GM21447 (cell line): Measurements from ENCODE around the gene FBXO10.

ENCODE experiments used
- ATAC-seq: cut with Tn5 transposase; IDR thresholded peaks from one replicate; pipeline ENCODE4 v1.9.1; 2021; ENCODE audit not compliant: unreplicated experiment

The FBXO10 gene

DNA sequence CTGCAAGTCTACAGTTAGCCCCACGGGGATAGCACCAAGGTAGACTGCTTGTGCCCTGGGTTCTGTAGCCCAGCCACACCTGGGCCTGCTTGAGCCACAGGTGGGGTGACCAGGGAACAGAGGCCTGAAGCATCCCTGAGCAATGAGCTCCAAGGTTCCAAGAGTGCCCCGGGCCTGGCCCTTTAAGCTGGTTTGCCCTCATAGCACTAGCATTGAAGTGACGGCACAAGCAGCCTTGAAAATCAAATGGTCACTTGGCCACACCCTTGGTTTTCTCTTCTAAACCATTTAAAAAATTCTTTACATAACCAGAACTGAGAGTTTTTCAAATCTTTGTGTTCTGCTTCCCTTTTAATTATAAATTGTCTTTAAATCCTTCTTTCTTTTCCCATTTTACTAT lies 24.7 kb downstream of the FBXO10 start:
- no peak for ATAC-seq

DNA sequence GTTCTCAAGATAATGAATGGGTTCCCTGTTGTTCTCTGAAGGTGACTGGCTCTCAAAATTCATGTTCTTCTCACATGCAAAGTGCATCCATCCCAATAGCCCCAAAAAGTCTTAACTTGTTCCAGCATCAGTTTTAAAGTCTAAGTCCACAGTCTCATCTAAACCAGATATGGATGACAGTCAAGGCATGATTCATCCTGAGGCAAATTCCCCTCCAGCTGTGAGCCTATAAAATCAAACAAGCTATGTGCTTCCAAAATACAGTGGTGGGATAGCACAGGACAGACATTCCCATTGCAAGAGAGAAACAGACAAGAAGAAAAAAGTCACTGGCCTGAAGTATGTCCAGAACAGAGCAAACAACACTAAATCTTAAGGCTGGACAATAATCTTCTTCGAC lies 25.4 kb downstream of the FBXO10 start:
- no peak for ATAC-seq

DNA sequence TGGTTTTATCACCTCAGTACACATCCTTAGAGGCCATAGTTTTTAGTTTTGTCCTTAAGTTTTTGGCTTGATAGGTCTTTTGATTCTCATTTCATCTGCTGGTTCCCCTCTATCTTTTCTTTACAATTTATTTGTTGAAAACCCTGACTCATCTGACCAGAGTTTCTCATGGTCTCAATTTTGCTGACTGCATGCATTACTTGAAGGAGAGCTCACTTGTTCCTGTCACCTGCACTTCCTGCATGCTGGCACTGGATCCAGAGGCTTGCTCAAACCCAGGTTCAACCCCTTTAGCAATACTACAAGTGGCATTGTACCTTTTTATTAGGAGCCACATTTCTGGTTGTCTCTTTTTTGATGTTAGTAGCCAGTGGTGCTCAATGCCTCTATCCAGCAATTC lies 26.7 kb downstream of the FBXO10 start:
- no peak for ATAC-seq

- ATAC-seq = no peak
These were observed 28.8 kb downstream of the FBXO10 start for GRCh38 chr9:37547328-37547878.

DNA sequence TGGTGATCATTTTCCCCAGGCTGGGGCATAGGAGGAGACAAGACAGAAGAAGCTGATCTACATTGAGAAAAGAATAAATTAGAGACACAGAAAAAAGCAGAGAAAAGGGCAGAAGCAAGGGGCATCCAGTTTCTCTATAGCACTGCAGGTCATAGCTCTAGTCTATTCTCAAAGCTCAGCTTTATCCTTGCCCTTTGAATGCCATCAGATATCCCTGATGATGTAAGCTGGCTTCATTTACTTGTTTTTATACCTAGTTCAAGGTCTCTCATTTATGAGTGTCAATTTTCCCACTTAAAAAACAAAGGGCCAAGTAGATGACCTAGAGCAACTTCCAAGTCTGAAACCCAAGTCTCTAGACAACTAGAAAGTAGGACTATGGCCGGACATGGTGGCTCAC lies 32.7 kb downstream of the FBXO10 start:
- ATAC-seq = no peak

DNA sequence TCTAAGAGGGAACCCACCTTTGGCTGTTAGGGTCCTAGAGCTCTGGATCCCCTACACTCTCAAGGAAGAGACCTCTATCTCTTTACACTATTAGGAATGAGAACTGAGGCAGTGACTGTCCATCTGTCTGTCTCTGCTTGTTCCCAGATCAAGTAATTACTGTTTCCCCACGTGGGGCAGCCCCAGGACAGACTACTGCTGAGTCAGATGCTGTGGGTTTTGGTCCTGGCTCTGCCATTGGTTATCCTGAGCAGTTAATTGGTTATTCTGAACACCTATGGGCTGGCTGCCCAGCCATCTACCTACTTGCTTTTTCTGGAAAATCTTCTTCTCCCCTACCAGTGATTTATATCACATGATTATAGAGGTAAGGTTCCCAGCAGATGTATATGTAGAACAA lies 33.3 kb downstream of the FBXO10 start:
- no peak for ATAC-seq

GRCh38 chr9:37542488-37542887 lies 33.7 kb downstream of the FBXO10 start:
- ATAC-seq = no peak

GRCh38 chr9:37541465-37541864 lies 34.7 kb downstream of the FBXO10 start:
- no peak for ATAC-seq

DNA sequence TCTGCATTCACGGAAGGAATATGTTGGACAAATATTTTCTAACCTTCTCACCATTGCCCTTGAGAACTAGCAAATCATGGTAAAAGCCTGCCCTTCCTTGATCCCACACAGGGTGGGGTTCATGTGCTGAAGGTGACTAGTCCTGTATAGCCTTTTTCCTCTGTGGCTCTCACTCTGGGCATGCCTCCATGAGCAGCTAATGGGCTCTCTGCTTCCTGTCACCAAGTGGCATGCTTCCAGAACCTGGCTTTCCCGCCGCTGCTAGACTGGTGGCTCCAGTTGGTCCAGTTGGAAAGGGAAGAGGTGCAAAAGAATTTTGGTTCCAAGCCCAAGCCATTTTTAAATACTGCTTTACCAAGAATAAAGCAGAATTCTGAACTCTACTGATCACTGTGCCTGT lies 35.5 kb downstream of the FBXO10 start:
- ATAC-seq = no peak

DNA sequence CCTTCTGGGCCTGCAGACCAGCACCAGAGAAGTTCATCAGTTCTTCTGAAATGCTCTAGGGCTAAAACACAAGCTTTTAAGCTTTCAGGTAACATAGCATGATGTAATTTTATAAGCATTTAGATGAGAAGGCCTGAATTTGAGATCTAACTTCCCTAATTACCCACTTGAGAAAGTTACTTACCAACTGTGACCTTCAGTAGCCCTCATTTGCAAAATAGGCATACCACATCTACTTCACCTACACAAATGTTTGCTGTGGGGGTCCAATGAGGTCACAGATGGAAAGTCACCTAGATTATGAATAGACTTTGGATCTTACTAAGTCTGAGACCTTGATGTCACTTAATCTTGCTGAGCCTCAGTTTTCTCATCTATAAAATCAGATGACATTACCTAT lies 36.5 kb downstream of the FBXO10 start:
- no peak for ATAC-seq

GRCh38 chr9:37538099-37538498 lies 38.1 kb downstream of the FBXO10 start:
- ATAC-seq = no peak

- no peak for ATAC-seq
These were observed 41.3 kb downstream of the FBXO10 start for GRCh38 chr9:37534901-37535300.

GRCh38 chr9:37534412-37534811 lies 41.8 kb downstream of the FBXO10 start:
- no peak for ATAC-seq

DNA sequence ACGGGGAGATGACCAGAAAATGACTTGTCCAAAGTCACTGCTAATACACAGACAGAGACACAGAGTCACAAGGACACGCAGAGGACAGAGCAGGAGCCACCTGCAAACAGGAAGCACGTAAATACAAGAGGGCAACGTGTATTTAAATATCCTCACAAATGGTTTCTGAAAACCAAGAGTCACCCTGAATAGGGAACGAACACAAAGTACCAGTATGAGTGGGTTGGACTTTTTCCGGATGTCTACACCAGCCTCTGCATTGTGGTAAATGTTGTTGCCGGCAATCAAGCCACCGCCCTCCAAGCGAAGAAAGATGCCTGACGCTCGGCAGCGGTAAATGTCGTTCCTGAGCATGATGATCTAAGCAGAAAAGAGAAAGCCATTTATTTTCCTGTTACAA lies 44.5 kb downstream of the FBXO10 start:
- ATAC-seq = peak; percentile 56

- peak; percentile 71 for ATAC-seq
These were observed 47.3 kb downstream of the FBXO10 start for GRCh38 chr9:37528652-37529471.

- ATAC-seq = no peak
These were observed 52.3 kb downstream of the FBXO10 start for GRCh38 chr9:37523916-37524315.

GRCh38 chr9:37522971-37523370 lies 53.2 kb downstream of the FBXO10 start:
- ATAC-seq = no peak

DNA sequence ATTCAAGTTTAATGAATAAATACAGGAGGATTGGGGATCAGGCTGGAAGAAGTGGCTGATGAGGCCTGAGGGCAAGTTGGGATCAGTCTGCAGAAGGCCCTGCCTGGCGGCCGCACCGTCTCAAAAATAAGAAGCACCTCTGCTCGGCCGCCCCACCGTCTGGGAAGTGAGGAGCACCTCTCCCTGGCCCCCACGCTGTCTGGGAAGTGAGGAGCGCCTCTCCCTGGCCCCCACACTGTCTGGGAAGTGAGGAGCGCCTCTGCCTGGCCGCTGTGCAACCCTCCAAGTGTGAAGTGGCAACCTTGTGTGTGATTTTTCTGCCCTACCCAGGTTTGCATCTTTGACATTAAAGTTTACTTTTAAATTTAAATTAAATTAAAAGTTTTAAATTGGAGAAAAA lies 55.1 kb downstream of the FBXO10 start:
- ATAC-seq = no peak

DNA sequence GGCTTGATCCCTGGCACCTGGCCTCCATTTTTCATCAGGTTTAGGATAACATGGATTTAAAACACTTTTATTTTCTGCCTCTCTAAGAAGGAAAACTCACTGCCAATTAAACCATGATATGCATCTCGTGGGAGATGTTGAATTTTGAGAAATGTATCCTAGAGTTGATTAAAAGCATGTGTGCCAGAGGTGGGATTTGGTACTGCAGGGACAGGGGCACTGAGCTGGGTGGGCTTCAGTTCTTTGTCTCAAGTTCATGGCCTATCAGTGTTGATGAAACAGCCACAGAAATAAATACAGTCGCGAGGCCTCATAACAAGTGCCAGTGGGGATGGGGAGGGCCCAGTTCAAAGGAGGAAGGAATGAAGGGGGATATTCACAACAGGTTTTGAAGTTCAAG lies 55.5 kb downstream of the FBXO10 start:
- ATAC-seq = no peak

- ATAC-seq = no peak
These were observed 58.3 kb downstream of the FBXO10 start for GRCh38 chr9:37517923-37518322.

GRCh38 chr9:37515620-37516258 lies 60.4 kb downstream of the FBXO10 start:
- ATAC-seq = no peak

- no peak for ATAC-seq
These were observed 61.2 kb downstream of the FBXO10 start for GRCh38 chr9:37514999-37515398.
